Measurements from ENCODE around the gene PROM1.

GRCh38 chr4:16133406-16133805, 49.6 kb upstream of the PROM1 start:
- TF ChIP-seq, protein P1, sequence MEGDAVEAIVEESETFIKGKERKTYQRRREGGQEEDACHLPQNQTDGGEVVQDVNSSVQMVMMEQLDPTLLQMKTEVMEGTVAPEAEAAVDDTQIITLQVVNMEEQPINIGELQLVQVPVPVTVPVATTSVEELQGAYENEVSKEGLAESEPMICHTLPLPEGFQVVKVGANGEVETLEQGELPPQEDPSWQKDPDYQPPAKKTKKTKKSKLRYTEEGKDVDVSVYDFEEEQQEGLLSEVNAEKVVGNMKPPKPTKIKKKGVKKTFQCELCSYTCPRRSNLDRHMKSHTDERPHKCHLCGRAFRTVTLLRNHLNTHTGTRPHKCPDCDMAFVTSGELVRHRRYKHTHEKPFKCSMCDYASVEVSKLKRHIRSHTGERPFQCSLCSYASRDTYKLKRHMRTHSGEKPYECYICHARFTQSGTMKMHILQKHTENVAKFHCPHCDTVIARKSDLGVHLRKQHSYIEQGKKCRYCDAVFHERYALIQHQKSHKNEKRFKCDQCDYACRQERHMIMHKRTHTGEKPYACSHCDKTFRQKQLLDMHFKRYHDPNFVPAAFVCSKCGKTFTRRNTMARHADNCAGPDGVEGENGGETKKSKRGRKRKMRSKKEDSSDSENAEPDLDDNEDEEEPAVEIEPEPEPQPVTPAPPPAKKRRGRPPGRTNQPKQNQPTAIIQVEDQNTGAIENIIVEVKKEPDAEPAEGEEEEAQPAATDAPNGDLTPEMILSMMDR (conservative IDR thresholded peaks at IDR 0.05; ENCODE audit: low read length) = no peak
- no peak for TF ChIP-seq EZH2phosphoT487 (IDR thresholded peaks at IDR 0.05; ENCODE audit: borderline replicate concordance)
